HepG2 (cell line): ENCODE measurements around the gene KCNQ5. TPM values are rescaled to one million over a fixed set of nuclear protein-coding genes. Genes with fewer than 3 reads are reported as not detected.

Experiments
- ATAC-seq: fragments of 200-7000 bp; cut with Tn5 transposase; 3 replicates; pipeline ENCODE4 v1.9.1; 2020; ENCODE audit warnings: mild to moderate bottlenecking, moderate library complexity
- BruUV-seq: library from RNA; stranded (reverse); fragments of 400-500 nt; replicated peaks from 2 replicates; lab custom pipeline; 2021; lab: Mats Ljungman, UMichigan
- CTCF ChIA-PET: fragments of 300-600 bp; formaldehyde crosslinking; extraction: SDS; loops from one replicate; lab custom pipeline; 2021; ENCODE audit warnings: low total read pairs, inconsistent platforms, low intra/inter-chr PET ratio; lab: Yijun Ruan, JAX
- POLR2A ChIA-PET: fragments of 350-600 bp; sonication (Branson Sonifier 250); formaldehyde crosslinking; loops from one replicate; lab custom pipeline; 2020; ENCODE audit warnings: antibody characterized with exemption, inconsistent platforms; lab: Yijun Ruan, JAX
- DNase-seq: peaks from one replicate; pipeline ENCODE4 v3.0.0-alpha.2; 2015; ENCODE audit warnings: low spot score
- FAIRE-seq: peaks from 3 replicates; lab custom pipeline; 2011; peaks lifted over from hg19 to GRCh38; lab: Jason Lieb, UNC
- H2AFZ ChIP-seq: one replicate; pipeline ENCODE4 v1.6.1; 2011; ENCODE audit warnings: low read length, inconsistent platforms
- H3K27ac ChIP-seq: fragments of 300-600 bp; 3 replicates; pipeline ENCODE4 v1.8.0; 2011; ENCODE audit warnings: mixed run types, mild to moderate bottlenecking, mixed read lengths, low read length, inconsistent platforms; ENCODE audit not compliant: insufficient read depth; ENCODE audit errors: extremely low read length
- H3K27me3 ChIP-seq, 2 experiments: fragments of 200-600 bp in 1 of 2; 2 replicates in 1 of 2; 3 replicates in 1 of 2; pipeline versions ENCODE4 v1.6.0 to v1.8.0; 2011; ENCODE audit warnings: low read length in 2 of 2, mild to moderate bottlenecking in 2 of 2, moderate library complexity in 2 of 2, inconsistent platforms in 1 of 2; ENCODE audit not compliant: insufficient read depth in 2 of 2, control insufficient read depth in 1 of 2
- H3K36me3 ChIP-seq, 2 experiments: fragments of 200-600 bp in 1 of 2; replicated peaks in 1 of 2; 2 replicates in 1 of 2; 3 replicates in 1 of 2; pipeline versions ENCODE4 v1.5.1 to v1.8.0; 2011; ENCODE audit warnings: low read length in 2 of 2, inconsistent platforms in 1 of 2; ENCODE audit not compliant: insufficient read depth in 2 of 2, control insufficient read depth in 1 of 2
- H3K4me1 ChIP-seq: 2 replicates; pipeline ENCODE4 v1.5.1; 2012; ENCODE audit warnings: low read length, inconsistent platforms; ENCODE audit not compliant: insufficient read depth
- H3K4me2 ChIP-seq: 2 replicates; pipeline ENCODE4 v1.6.0; 2011; ENCODE audit warnings: low read depth, low read length, inconsistent platforms
- H3K4me3 ChIP-seq, 3 experiments: fragments of 200-600 bp in 1 of 3; sonication (generic), shearing (Covaris generic) in 1 of 3; replicated peaks in 1 of 3; 2 replicates each; pipeline ENCODE4 v1.5.1; 2011 to 2016; ENCODE audit warnings: low read length in 3 of 3, inconsistent platforms in 2 of 3, low read depth in 2 of 3, mild to moderate bottlenecking in 2 of 3, control low read depth in 1 of 3, mixed read lengths in 1 of 3; ENCODE audit not compliant: insufficient read depth in 1 of 3
- H3K79me2 ChIP-seq: one replicate; pipeline ENCODE4 v1.6.1; 2011; ENCODE audit warnings: low read length, inconsistent platforms; ENCODE audit not compliant: insufficient read depth
- H3K9ac ChIP-seq: 2 replicates; pipeline ENCODE4 v1.6.0; 2011; ENCODE audit warnings: mild to moderate bottlenecking, low read depth, low read length, inconsistent platforms; ENCODE audit not compliant: insufficient read depth
- H3K9me3 ChIP-seq: 2 replicates; pipeline ENCODE4 v1.5.1; 2012; ENCODE audit warnings: mild to moderate bottlenecking, low read length
- H4K20me1 ChIP-seq: 2 replicates; pipeline ENCODE4 v1.6.0; 2011; ENCODE audit warnings: inconsistent platforms, mild to moderate bottlenecking, low read length, moderate library complexity; ENCODE audit not compliant: insufficient read depth
- ARNT ChIP-seq: fragments of 450-650 bp; IDR thresholded peaks from 2 replicates; pipeline ENCODE4 v1.6.1; 2017
- DR1 ChIP-seq: sonication (generic); formaldehyde crosslinking; IDR thresholded peaks from 2 replicates; pipeline ENCODE4 v1.8.0; 2021; ENCODE audit warnings: mild to moderate bottlenecking, missing genetic modification reagents, inconsistent platforms
- FOSL1 ChIP-seq: sonication (generic); formaldehyde crosslinking; IDR thresholded peaks from 2 replicates; pipeline ENCODE4 v1.9.0; 2021; ENCODE audit warnings: missing genetic modification reagents, borderline replicate concordance
- HMG20A ChIP-seq: IDR thresholded peaks from 2 replicates; pipeline ENCODE4 v1.6.1; 2016; ENCODE audit warnings: borderline replicate concordance
- HNF4A ChIP-seq: sonication (generic); formaldehyde crosslinking; IDR thresholded peaks from 2 replicates; pipeline ENCODE4 v1.4.0; 2020; ENCODE audit warnings: missing genetic modification reagents
- IKZF1 ChIP-seq: fragments of 450-650 bp; IDR thresholded peaks from 2 replicates; pipeline ENCODE4 v1.7.1; 2016
- KLF13 ChIP-seq: sonication (generic); formaldehyde crosslinking; IDR thresholded peaks from 2 replicates; pipeline ENCODE4 v1.4.0; 2020; ENCODE audit warnings: mild to moderate bottlenecking, missing genetic modification reagents
- MEIS1 ChIP-seq: sonication (generic); formaldehyde crosslinking; IDR thresholded peaks from 2 replicates; pipeline ENCODE4 v1.9.0; 2021; ENCODE audit warnings: mild to moderate bottlenecking, missing genetic modification reagents, moderate library complexity, borderline replicate concordance
- PHF21A ChIP-seq: sonication (generic); formaldehyde crosslinking; IDR thresholded peaks from 2 replicates; pipeline ENCODE4 v1.5.0; 2020; ENCODE audit warnings: mild to moderate bottlenecking, missing genetic modification reagents
- SMC3 ChIP-seq: IDR thresholded peaks from 2 replicates; pipeline ENCODE4 v1.6.1; 2011; ENCODE audit warnings: low read length, improper control_type of control experiment
- TCF7 ChIP-seq: sonication (generic); IDR thresholded peaks from 2 replicates; pipeline ENCODE4 v1.6.1; 2016; ENCODE audit warnings: antibody characterized with exemption, low read depth
- ZBTB3 ChIP-seq: sonication (generic); formaldehyde crosslinking; IDR thresholded peaks from 2 replicates; pipeline ENCODE4 v1.4.0; 2020; ENCODE audit warnings: low read depth, mild to moderate bottlenecking, moderate library complexity, missing genetic modification reagents, borderline replicate concordance
- ZNF598 ChIP-seq: sonication (generic); formaldehyde crosslinking; IDR thresholded peaks from 2 replicates; pipeline ENCODE4 v1.5.1; 2020; ENCODE audit warnings: mild to moderate bottlenecking, missing genetic modification reagents, borderline replicate concordance
- WGBS: methylation state at CpG from one replicate; pipeline ENCODE4 v1.1.6; 2017; ENCODE audit warnings: low lambda C conversion rate; 5-methylcytosine and 5-hydroxymethylcytosine counted together
- in situ Hi-C: cut with HindIII; loops from 2 replicates; pipeline ENCODE4 v1.10.0; 2017; ENCODE audit warnings: low pct_unique_long_range_greater_than_20kb; ENCODE audit not compliant: extremely low pct_ligation_motif_present
- intact Hi-C: fragments of 100-400 bp; cut with micrococcal nuclease; formaldehyde crosslinking; loops from one replicate; pipeline ENCODE4 v1.10.0; 2022; ENCODE audit not compliant: unreplicated experiment
- polyA plus RNA-seq, 8 experiments: library from polyadenylated mRNA; depleted of rRNA in 3 of 8; stranded (reverse) in 7 of 8; unstranded in 1 of 8; fragments of >200 nt; fragmentation: Illumina TruSeq in 4 of 8; extraction: Trizol in 4 of 8; gene quantifications; 2 replicates each; pipeline versions ENCODE4 v1.2.1 to v1.2.3, GENCODE V29; 2011 to 2016; ENCODE audit warnings: low read depth in 4 of 8, missing spikeins in 1 of 8, mixed read lengths in 1 of 8; ENCODE audit not compliant: insufficient read depth in 1 of 8
- total RNA-seq, 5 experiments: library from RNA; depleted of rRNA; stranded (reverse); fragments of >200 nt; fragmentation: Illumina TruSeq; extraction: Trizol; gene quantifications; 2 replicates each; pipeline ENCODE4 v1.2.3, GENCODE V29; 2016; ENCODE audit warnings: low read depth in 1 of 5
- TF ChIP-seq, protein P1 (sequence below): sonication (generic); formaldehyde crosslinking; IDR thresholded peaks from 2 replicates; pipeline ENCODE4 v1.5.1; 2020; ENCODE audit warnings: missing genetic modification reagents, mild to moderate bottlenecking, borderline replicate concordance
- TF ChIP-seq, protein P2 (sequence below): sonication (generic); formaldehyde crosslinking; IDR thresholded peaks from 2 replicates; pipeline ENCODE4 v1.5.1; 2020; ENCODE audit warnings: missing genetic modification reagents, mild to moderate bottlenecking, borderline replicate concordance
- TF ChIP-seq, protein P3 (sequence below): sonication (generic); formaldehyde crosslinking; IDR thresholded peaks from 2 replicates; pipeline ENCODE4 v1.5.0; 2020; ENCODE audit warnings: mild to moderate bottlenecking, low read depth, missing genetic modification reagents, borderline replicate concordance
- TF ChIP-seq, protein P4 (sequence below): sonication (generic); formaldehyde crosslinking; IDR thresholded peaks from 2 replicates; pipeline ENCODE4 v1.9.0; 2021; ENCODE audit warnings: missing genetic modification reagents, borderline replicate concordance

The KCNQ5 gene
- total and polyA plus RNA-seq, 2 of the 13 experiments (the other 11 are each of a cell fraction or from before 2014, with no cell fraction given), result 0.04 TPM; not detected in 1

DNA sequence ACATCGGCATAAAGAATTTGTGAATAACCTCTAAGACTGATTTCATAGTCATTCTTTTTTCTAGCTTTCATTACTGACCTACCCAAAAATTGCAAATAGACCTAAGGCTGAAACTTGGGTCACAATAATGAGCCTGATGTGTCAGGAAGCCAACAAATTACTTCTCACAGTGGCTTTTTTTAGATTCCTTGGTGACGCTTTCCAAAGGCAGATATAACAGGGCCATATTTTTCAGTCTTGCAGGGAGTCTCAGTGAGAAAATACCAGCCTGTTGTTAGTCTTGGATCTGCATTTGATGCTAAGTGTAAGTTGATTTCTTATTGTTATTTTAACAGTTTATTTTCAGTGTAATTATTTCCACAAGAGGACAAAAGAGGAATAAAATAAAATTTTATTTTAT is 423.7 kb downstream of the KCNQ5 start:
- intact Hi-C loops (no loop called here), in situ Hi-C loops (no loop called here)
- H4K20me1 ChIP-seq, result no peaks in the 10 kb centered on the region
- DNase-seq (no peak), ATAC-seq (no peak), FAIRE-seq (no peak)
- no peaks in the 10 kb centered on the region for H3K27me3 ChIP-seq
- 74% methylated on average over 2 of the region's 2 CpGs for WGBS
- H3K79me2 ChIP-seq, result no peaks in the 10 kb centered on the region
- H3K4me3 ChIP-seq, result no peak overlapping the region
- CTCF ChIA-PET, result no interaction called here
- no peaks in the 10 kb centered on the region for H3K9me3 ChIP-seq
- H3K36me3 ChIP-seq, result no peaks in the 10 kb centered on the region
- POLR2A ChIA-PET, result no interaction called here
- H3K27ac ChIP-seq, result no peak overlapping the region
- BruUV-seq, result no TSS peak
- H3K9ac ChIP-seq, result no peak overlapping the region
- H3K4me2 ChIP-seq, result no peak overlapping the region
- no peak overlapping the region for H2AFZ ChIP-seq
- no peaks in the 10 kb centered on the region for H3K4me1 ChIP-seq
- TF ChIP-seq, protein P1, sequence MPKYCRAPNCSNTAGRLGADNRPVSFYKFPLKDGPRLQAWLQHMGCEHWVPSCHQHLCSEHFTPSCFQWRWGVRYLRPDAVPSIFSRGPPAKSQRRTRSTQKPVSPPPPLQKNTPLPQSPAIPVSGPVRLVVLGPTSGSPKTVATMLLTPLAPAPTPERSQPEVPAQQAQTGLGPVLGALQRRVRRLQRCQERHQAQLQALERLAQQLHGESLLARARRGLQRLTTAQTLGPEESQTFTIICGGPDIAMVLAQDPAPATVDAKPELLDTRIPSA (CRISPR knock-in tag), result no peak
- TF ChIP-seq SMC3 (no peak), HMG20A (CRISPR knock-in tag) (no peak), ZNF598 (CRISPR knock-in tag) (no peak), IKZF1 (no peak), KLF13 (CRISPR knock-in tag) (no peak), DR1 (CRISPR knock-in tag) (no peak), HNF4A (CRISPR knock-in tag) (no peak), TCF7 (no peak), ARNT (no peak), FOSL1 (CRISPR knock-in tag) (no peak), ZBTB3 (no peak), PHF21A (CRISPR knock-in tag) (no peak), MEIS1 (CRISPR knock-in tag) (no peak)
- TF ChIP-seq, protein P2, sequence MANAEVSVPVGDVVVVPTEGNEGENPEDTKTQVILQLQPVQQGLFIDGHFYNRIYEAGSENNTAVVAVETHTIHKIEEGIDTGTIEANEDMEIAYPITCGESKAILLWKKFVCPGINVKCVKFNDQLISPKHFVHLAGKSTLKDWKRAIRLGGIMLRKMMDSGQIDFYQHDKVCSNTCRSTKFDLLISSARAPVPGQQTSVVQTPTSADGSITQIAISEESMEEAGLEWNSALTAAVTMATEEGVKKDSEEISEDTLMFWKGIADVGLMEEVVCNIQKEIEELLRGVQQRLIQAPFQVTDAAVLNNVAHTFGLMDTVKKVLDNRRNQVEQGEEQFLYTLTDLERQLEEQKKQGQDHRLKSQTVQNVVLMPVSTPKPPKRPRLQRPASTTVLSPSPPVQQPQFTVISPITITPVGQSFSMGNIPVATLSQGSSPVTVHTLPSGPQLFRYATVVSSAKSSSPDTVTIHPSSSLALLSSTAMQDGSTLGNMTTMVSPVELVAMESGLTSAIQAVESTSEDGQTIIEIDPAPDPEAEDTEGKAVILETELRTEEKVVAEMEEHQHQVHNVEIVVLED (CRISPR knock-in tag), result no peak
- TF ChIP-seq, protein P3, sequence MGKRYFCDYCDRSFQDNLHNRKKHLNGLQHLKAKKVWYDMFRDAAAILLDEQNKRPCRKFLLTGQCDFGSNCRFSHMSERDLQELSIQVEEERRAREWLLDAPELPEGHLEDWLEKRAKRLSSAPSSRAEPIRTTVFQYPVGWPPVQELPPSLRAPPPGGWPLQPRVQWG (CRISPR knock-in tag), result no peak
- TF ChIP-seq, protein P4, sequence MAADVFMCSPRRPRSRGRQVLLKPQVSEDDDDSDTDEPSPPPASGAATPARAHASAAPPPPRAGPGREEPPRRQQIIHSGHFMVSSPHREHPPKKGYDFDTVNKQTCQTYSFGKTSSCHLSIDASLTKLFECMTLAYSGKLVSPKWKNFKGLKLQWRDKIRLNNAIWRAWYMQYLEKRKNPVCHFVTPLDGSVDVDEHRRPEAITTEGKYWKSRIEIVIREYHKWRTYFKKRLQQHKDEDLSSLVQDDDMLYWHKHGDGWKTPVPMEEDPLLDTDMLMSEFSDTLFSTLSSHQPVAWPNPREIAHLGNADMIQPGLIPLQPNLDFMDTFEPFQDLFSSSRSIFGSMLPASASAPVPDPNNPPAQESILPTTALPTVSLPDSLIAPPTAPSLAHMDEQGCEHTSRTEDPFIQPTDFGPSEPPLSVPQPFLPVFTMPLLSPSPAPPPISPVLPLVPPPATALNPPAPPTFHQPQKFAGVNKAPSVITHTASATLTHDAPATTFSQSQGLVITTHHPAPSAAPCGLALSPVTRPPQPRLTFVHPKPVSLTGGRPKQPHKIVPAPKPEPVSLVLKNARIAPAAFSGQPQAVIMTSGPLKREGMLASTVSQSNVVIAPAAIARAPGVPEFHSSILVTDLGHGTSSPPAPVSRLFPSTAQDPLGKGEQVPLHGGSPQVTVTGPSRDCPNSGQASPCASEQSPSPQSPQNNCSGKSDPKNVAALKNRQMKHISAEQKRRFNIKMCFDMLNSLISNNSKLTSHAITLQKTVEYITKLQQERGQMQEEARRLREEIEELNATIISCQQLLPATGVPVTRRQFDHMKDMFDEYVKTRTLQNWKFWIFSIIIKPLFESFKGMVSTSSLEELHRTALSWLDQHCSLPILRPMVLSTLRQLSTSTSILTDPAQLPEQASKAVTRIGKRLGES (CRISPR knock-in tag), result no peak
